H1 (cell line): ENCODE measurements around the gene CRABP1.

Source experiments
- BACH1 ChIP-seq: IDR thresholded peaks from 2 replicates; pipeline ENCODE4 v1.6.1; 2012; ENCODE audit warnings: low read length, improper control_type of control experiment
- EP300 ChIP-seq, 2 experiments: IDR thresholded peaks; 1 replicate in 1 of 2; 2 replicates in 1 of 2; pipeline ENCODE4 v1.6.1; 2011 to 2012; ENCODE audit warnings: low read depth in 2 of 2, low read length in 2 of 2, mild to moderate bottlenecking in 2 of 2, borderline replicate concordance in 1 of 2, inconsistent platforms in 1 of 2, moderate library complexity in 1 of 2
- EZH2 ChIP-seq: fragments of 200-600 bp; sonication (generic); IDR thresholded peaks from 2 replicates; pipeline ENCODE4 v1.7.1; 2012; ENCODE audit warnings: low read depth, mild to moderate bottlenecking, moderate library complexity, low read length, inconsistent platforms; ENCODE audit not compliant: severe bottlenecking
- GABPA ChIP-seq: IDR thresholded peaks from 2 replicates; pipeline ENCODE4 v1.6.1; 2011; ENCODE audit warnings: mild to moderate bottlenecking, low read length, moderate library complexity, borderline replicate concordance; ENCODE audit not compliant: insufficient read depth
- HDAC2 ChIP-seq, 2 experiments: fragments of 300-600 bp in 1 of 2; sonication (generic) in 1 of 2; IDR thresholded peaks; 2 replicates each; pipeline ENCODE4 v1.6.1; 2011 to 2012; ENCODE audit warnings: low read depth in 2 of 2, low read length in 2 of 2, mild to moderate bottlenecking in 2 of 2, moderate library complexity in 2 of 2, borderline replicate concordance in 1 of 2, inconsistent platforms in 1 of 2
- POLR2A ChIP-seq, 2 experiments: IDR thresholded peaks; 1 replicate in 1 of 2; 2 replicates in 1 of 2; pipeline ENCODE4 v1.6.1; 2011; ENCODE audit warnings: low read depth in 2 of 2, low read length in 2 of 2, mild to moderate bottlenecking in 2 of 2; ENCODE audit errors: control extremely low read depth in 1 of 2
- POU5F1 ChIP-seq: IDR thresholded peaks from 2 replicates; pipeline ENCODE4 v1.6.1; 2011; ENCODE audit warnings: low read depth, mild to moderate bottlenecking, low read length, moderate library complexity
- RAD21 ChIP-seq, 2 experiments: IDR thresholded peaks in 1 of 2; conservative IDR thresholded peaks in 1 of 2; 2 replicates each; pipeline ENCODE4 v1.6.1; 2011; ENCODE audit warnings: low read depth in 2 of 2, low read length in 2 of 2, improper control_type of control experiment in 1 of 2, inconsistent platforms in 1 of 2, mild to moderate bottlenecking in 1 of 2, moderate library complexity in 1 of 2
- SIN3A ChIP-seq, 2 experiments: IDR thresholded peaks in 1 of 2; conservative IDR thresholded peaks in 1 of 2; 2 replicates each; pipeline ENCODE4 v1.6.1; 2011 to 2012; ENCODE audit warnings: low read length in 2 of 2, improper control_type of control experiment in 1 of 2, low read depth in 1 of 2, mild to moderate bottlenecking in 1 of 2
- SIX5 ChIP-seq: IDR thresholded peaks from 2 replicates; pipeline ENCODE4 v1.6.1; 2011; ENCODE audit warnings: mild to moderate bottlenecking, low read depth, low read length
- SUZ12 ChIP-seq: fragments of 200-600 bp; sonication (generic); IDR thresholded peaks from 2 replicates; pipeline ENCODE4 v1.6.1; 2012; ENCODE audit warnings: mild to moderate bottlenecking, inconsistent platforms, low read length, moderate library complexity, mixed read lengths
- TF ChIP-seq, protein P1 (sequence below), 3 experiments: IDR thresholded peaks; 1 replicate in 2 of 3; 2 replicates in 1 of 3; pipeline versions ENCODE4 v1.5.1 to v1.6.1; 2011; ENCODE audit warnings: low read length in 3 of 3, mild to moderate bottlenecking in 3 of 3, inconsistent platforms in 2 of 3, low read depth in 1 of 3, moderate library complexity in 1 of 3; ENCODE audit not compliant: insufficient read depth in 1 of 3; ENCODE audit errors: control extremely low read depth in 1 of 3
- TF ChIP-seq, protein P2 (sequence below): IDR thresholded peaks from 2 replicates; pipeline ENCODE4 v1.6.1; 2011; ENCODE audit warnings: low read length, improper control_type of control experiment

DNA sequence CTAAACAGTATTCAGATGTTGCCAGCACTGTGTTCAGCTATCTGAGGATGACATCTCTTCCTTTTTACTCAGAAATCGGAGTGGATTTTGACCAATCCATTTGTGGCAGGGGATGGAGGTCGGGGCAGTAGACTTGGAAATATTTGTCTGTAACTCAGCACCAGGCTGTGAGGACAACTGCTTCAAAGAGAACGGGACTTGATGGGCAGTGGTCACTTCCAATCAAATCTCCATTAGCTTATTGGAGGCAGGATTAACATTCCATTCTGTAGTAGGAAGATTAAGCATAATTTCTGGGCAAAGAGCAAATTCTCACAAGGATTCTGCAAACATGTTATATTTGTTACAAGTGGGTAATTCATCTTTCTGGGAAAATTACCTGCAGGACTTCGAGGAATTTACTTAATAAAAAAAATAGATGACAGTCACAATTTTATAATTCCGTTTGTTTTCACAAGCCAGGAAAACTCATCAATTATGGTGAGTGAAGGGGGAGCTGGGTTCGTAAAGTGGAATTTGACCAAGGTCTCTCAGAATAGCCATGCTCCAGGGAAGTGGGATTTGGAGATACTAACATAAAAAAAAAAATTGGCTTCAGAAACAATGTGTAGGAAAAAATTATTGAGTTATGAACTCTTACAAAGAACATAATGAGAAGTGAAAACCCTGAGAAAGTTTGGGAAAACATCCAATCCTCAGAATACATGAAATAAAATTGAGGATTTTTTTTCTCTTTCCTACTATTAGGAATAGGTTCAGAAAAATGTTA, 18.1 kb downstream of the CRABP1 start:
- no peak for TF ChIP-seq EP300 (IDR thresholded peaks at IDR 0.05; ENCODE audit: borderline replicate concordance in 1 of 2, low read depth in 2 of 2, low read length in 2 of 2)
- TF ChIP-seq, protein P1, sequence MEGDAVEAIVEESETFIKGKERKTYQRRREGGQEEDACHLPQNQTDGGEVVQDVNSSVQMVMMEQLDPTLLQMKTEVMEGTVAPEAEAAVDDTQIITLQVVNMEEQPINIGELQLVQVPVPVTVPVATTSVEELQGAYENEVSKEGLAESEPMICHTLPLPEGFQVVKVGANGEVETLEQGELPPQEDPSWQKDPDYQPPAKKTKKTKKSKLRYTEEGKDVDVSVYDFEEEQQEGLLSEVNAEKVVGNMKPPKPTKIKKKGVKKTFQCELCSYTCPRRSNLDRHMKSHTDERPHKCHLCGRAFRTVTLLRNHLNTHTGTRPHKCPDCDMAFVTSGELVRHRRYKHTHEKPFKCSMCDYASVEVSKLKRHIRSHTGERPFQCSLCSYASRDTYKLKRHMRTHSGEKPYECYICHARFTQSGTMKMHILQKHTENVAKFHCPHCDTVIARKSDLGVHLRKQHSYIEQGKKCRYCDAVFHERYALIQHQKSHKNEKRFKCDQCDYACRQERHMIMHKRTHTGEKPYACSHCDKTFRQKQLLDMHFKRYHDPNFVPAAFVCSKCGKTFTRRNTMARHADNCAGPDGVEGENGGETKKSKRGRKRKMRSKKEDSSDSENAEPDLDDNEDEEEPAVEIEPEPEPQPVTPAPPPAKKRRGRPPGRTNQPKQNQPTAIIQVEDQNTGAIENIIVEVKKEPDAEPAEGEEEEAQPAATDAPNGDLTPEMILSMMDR (IDR thresholded peaks at IDR 0.05; ENCODE audit: control extremely low read depth in 1 of 3, insufficient read depth in 1 of 3, low read depth in 1 of 3, low read length in 3 of 3): no peak
- no peak for TF ChIP-seq HDAC2 (IDR thresholded peaks at IDR 0.05; ENCODE audit: borderline replicate concordance in 1 of 2, low read depth in 2 of 2, low read length in 2 of 2)
- no peak for TF ChIP-seq POLR2A (IDR thresholded peaks at IDR 0.05; ENCODE audit: control extremely low read depth in 1 of 2, low read depth in 2 of 2, low read length in 2 of 2)
- no peak for TF ChIP-seq BACH1
- no peak for TF ChIP-seq SIX5
- TF ChIP-seq RAD21 (IDR thresholded peaks at IDR 0.05 in 1 of 2, conservative IDR thresholded peaks at IDR 0.05 in 1 of 2; ENCODE audit: low read depth in 2 of 2, low read length in 2 of 2): no peak
- TF ChIP-seq POU5F1: no peak
- no peak for TF ChIP-seq SUZ12
- TF ChIP-seq, protein P2, sequence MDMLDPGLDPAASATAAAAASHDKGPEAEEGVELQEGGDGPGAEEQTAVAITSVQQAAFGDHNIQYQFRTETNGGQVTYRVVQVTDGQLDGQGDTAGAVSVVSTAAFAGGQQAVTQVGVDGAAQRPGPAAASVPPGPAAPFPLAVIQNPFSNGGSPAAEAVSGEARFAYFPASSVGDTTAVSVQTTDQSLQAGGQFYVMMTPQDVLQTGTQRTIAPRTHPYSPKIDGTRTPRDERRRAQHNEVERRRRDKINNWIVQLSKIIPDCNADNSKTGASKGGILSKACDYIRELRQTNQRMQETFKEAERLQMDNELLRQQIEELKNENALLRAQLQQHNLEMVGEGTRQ: no peak
- TF ChIP-seq GABPA: no peak
- no peak for TF ChIP-seq EZH2
- TF ChIP-seq SIN3A (conservative IDR thresholded peaks at IDR 0.05 in 1 of 2, IDR thresholded peaks at IDR 0.05 in 1 of 2; ENCODE audit: low read depth in 1 of 2, low read length in 2 of 2): no peak
